GM23338 (cell line): Measurements from ENCODE around the gene UPP1. TPM values are rescaled to one million over a fixed set of nuclear protein-coding genes. Genes with fewer than 3 reads are reported as not detected.

Experiments used
- ATAC-seq: fragments of 200-7000 bp; cut with Tn5 transposase; 3 replicates; pipeline ENCODE4 v1.9.1; 2020
- DNase-seq: peaks from one replicate; pipeline ENCODE4 v3.0.0-alpha.2; 2015; ENCODE audit warnings: low spot score
- H2AFZ ChIP-seq: fragments of 200-600 bp; sonication (generic); 2 replicates; pipeline ENCODE4 v1.8.0; 2016; ENCODE audit warnings: antibody characterized with exemption, mild to moderate bottlenecking, moderate library complexity
- H3F3A ChIP-seq: fragments of 200-600 bp; sonication (generic); replicated peaks from 2 replicates; pipeline ENCODE4 v1.8.0; 2017; ENCODE audit warnings: antibody characterized with exemption, mixed run types, low read depth
- H3K27ac ChIP-seq: fragments of 200-600 bp; sonication (generic); 2 replicates; pipeline ENCODE4 v1.6.1; 2016; ENCODE audit warnings: low read depth
- H3K27me3 ChIP-seq: fragments of 200-600 bp; sonication (generic); 2 replicates; pipeline ENCODE4 v1.8.0; 2016; ENCODE audit warnings: mild to moderate bottlenecking, mixed run types, moderate library complexity; ENCODE audit not compliant: insufficient read depth
- H3K36me3 ChIP-seq: fragments of 200-600 bp; sonication (generic); 2 replicates; pipeline ENCODE4 v1.8.0; 2016; ENCODE audit warnings: mild to moderate bottlenecking; ENCODE audit not compliant: insufficient read depth
- H3K4me1 ChIP-seq: fragments of 200-600 bp; sonication (generic); 2 replicates; pipeline ENCODE4 v1.8.0; 2016; ENCODE audit warnings: mild to moderate bottlenecking, moderate library complexity; ENCODE audit not compliant: insufficient read depth
- H3K4me2 ChIP-seq: fragments of 200-600 bp; sonication (generic); 2 replicates; pipeline ENCODE4 v1.7.1; 2017; ENCODE audit warnings: mixed run types
- H3K4me3 ChIP-seq: fragments of 200-600 bp; sonication (generic); 2 replicates; pipeline ENCODE4 v1.6.1; 2016; ENCODE audit warnings: mixed run types
- H3K79me2 ChIP-seq: fragments of 200-600 bp; sonication (generic); replicated peaks from 2 replicates; pipeline ENCODE4 v1.8.0; 2017; ENCODE audit warnings: mild to moderate bottlenecking; ENCODE audit not compliant: insufficient read depth
- H3K9me2 ChIP-seq: fragments of 200-600 bp; sonication (generic); 2 replicates; pipeline ENCODE4 v1.8.0; 2017; ENCODE audit not compliant: insufficient read depth
- H4K20me1 ChIP-seq: fragments of 200-600 bp; sonication (generic); replicated peaks from 2 replicates; pipeline ENCODE4 v1.8.0; 2017; ENCODE audit warnings: mild to moderate bottlenecking; ENCODE audit not compliant: insufficient read depth
- H3K27ac Mint-ChIP-seq: 2 replicates; pipeline ENCODE4 v1.8.0; 2020; ENCODE audit warnings: inconsistent platforms, mild to moderate bottlenecking, moderate library complexity, mixed read lengths
- H3K27me3 Mint-ChIP-seq: 3 replicates; pipeline ENCODE4 v1.8.0; 2022; ENCODE audit warnings: low read depth, mild to moderate bottlenecking, moderate library complexity, mixed read lengths, inconsistent platforms; ENCODE audit not compliant: insufficient read depth, poor library complexity
- H3K36me3 Mint-ChIP-seq: 3 replicates; pipeline ENCODE4 v1.8.0; 2021; ENCODE audit warnings: low read depth, mild to moderate bottlenecking, inconsistent platforms, moderate library complexity, mixed read lengths
- H3K4me1 Mint-ChIP-seq: 3 replicates; pipeline ENCODE4 v1.8.0; 2020; ENCODE audit warnings: mild to moderate bottlenecking, inconsistent platforms, mixed read lengths
- H3K4me3 Mint-ChIP-seq: 3 replicates; pipeline ENCODE4 v1.8.0; 2021; ENCODE audit warnings: moderate library complexity, mild to moderate bottlenecking, inconsistent platforms, mixed read lengths
- H3K9me3 Mint-ChIP-seq: 3 replicates; pipeline ENCODE4 v1.8.0; 2020; ENCODE audit warnings: moderate library complexity, mild to moderate bottlenecking, inconsistent platforms, mixed read lengths
- CREB1 ChIP-seq: fragments of 250-450 bp; sonication (Bioruptor Pico); IDR thresholded peaks from 2 replicates; pipeline ENCODE4 v1.5.0; 2020; ENCODE audit warnings: low read depth, mild to moderate bottlenecking, moderate library complexity
- CTCF ChIP-seq, 2 experiments: fragments of 200-600 bp in 1 of 2; sonication (generic) in 1 of 2; conservative IDR thresholded peaks; 2 replicates each; pipeline versions ENCODE4 v1.5.1 to v1.6.1; 2016 to 2017; ENCODE audit warnings: antibody characterized with exemption in 2 of 2, low read depth in 2 of 2, mild to moderate bottlenecking in 2 of 2, moderate library complexity in 1 of 2
- EZH2 ChIP-seq: fragments of 200-600 bp; sonication (generic); IDR thresholded peaks from one replicate; pipeline ENCODE4 v1.8.0; 2017; ENCODE audit warnings: antibody characterized with exemption, mild to moderate bottlenecking, low read depth; ENCODE audit not compliant: unreplicated experiment
- JUNB ChIP-seq: IDR thresholded peaks from one replicate; pipeline ENCODE4 v1.6.1; 2016; ENCODE audit warnings: antibody characterized with exemption; ENCODE audit not compliant: unreplicated experiment
- NANOG ChIP-seq: IDR thresholded peaks from 2 replicates; pipeline ENCODE4 v1.6.1; 2016; ENCODE audit warnings: antibody characterized with exemption, borderline replicate concordance
- REST ChIP-seq: IDR thresholded peaks from one replicate; pipeline ENCODE4 v1.6.1; 2018; ENCODE audit warnings: antibody characterized with exemption; ENCODE audit not compliant: unreplicated experiment
- STAT1 ChIP-seq: IDR thresholded peaks from one replicate; pipeline ENCODE4 v1.6.1; 2016; ENCODE audit warnings: antibody characterized with exemption; ENCODE audit not compliant: unreplicated experiment
- ZNF331 ChIP-seq: fragments of 250-450 bp; sonication (Bioruptor Pico); IDR thresholded peaks from 2 replicates; pipeline ENCODE4 v1.5.0; 2020; ENCODE audit warnings: low read depth, mild to moderate bottlenecking, moderate library complexity
- polyA plus RNA-seq: library from polyadenylated mRNA; unstranded; fragments of >200 nt; fragmentation: Nextera tagmentation; extraction: Ambion mirVana; gene quantifications from 2 replicates; pipeline ENCODE4 v1.2.1, GENCODE V29; 2016
- total RNA-seq: library from RNA; depleted of rRNA; stranded (reverse); fragments of >200 nt; shearing (Covaris generic); gene quantifications from 2 replicates; pipeline ENCODE4 v1.2.3, GENCODE V29; 2014
- TF ChIP-seq, protein P1 (sequence below): IDR thresholded peaks from 2 replicates; pipeline ENCODE4 v1.6.1; 2016; ENCODE audit warnings: antibody characterized with exemption

Gene UPP1
- total and polyA plus RNA-seq, 2 experiments from 2014 or later, result 22.7 to 43.5 TPM

- Histone ChIP-seq H3K79me2 (no peaks in the 10 kb centered on the region), H3K4me3 (no peak overlapping the region), H3K9me2 (no peaks in the 10 kb centered on the region), H3K36me3 (peaks cover 22% of the 10 kb centered on the region), H3F3A (no peaks in the 10 kb centered on the region), H3K27me3 (no peaks in the 10 kb centered on the region), H3K4me1 (0 out of 2 replicates have a peak, but pooled peaks cover 3% of the 10 kb centered on the region), H2AFZ (no peak overlapping the region), H3K4me2 (no peak overlapping the region), H3K27ac (0 out of 2 replicates have a peak overlapping the region, but pooled peaks have one; percentile 55), H4K20me1 (no peaks in the 10 kb centered on the region)
- Mint-ChIP-seq H3K4me1 (peaks cover 14% of the 10 kb centered on the region), H3K27me3 (peaks cover 7% of the 10 kb centered on the region), H3K27ac (no peak overlapping the region), H3K36me3 (peaks cover 69% of the 10 kb centered on the region), H3K9me3 (no peaks in the 10 kb centered on the region), H3K4me3 (no peak overlapping the region)
- TF ChIP-seq, protein P1, sequence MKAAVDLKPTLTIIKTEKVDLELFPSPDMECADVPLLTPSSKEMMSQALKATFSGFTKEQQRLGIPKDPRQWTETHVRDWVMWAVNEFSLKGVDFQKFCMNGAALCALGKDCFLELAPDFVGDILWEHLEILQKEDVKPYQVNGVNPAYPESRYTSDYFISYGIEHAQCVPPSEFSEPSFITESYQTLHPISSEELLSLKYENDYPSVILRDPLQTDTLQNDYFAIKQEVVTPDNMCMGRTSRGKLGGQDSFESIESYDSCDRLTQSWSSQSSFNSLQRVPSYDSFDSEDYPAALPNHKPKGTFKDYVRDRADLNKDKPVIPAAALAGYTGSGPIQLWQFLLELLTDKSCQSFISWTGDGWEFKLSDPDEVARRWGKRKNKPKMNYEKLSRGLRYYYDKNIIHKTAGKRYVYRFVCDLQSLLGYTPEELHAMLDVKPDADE, result no peak
- no peak for DNase-seq
- no peak for ATAC-seq
Observed at GRCh38 chr7:48106906-48107659, 18.0 kb downstream of the UPP1 start.

GRCh38 chr7:48107926-48108472, 18.9 kb downstream of the UPP1 start:
- DNase-seq (no peak), ATAC-seq (no peak)
- Histone ChIP-seq H3K79me2 (no peaks in the 10 kb centered on the region), H2AFZ (no peak overlapping the region), H3K4me3 (no peak overlapping the region), H3K27me3 (no peaks in the 10 kb centered on the region), H3K9me2 (no peaks in the 10 kb centered on the region), H3K4me1 (0 out of 2 replicates have a peak, but pooled peaks cover 3% of the 10 kb centered on the region), H3K4me2 (no peak overlapping the region), H4K20me1 (no peaks in the 10 kb centered on the region), H3K36me3 (peaks cover 15% of the 10 kb centered on the region), H3K27ac (no peak overlapping the region), H3F3A (no peaks in the 10 kb centered on the region)
- Mint-ChIP-seq H3K4me1 (peaks cover 14% of the 10 kb centered on the region), H3K9me3 (no peaks in the 10 kb centered on the region), H3K4me3 (no peak overlapping the region), H3K27ac (no peak overlapping the region), H3K27me3 (peaks cover 7% of the 10 kb centered on the region), H3K36me3 (peaks cover 60% of the 10 kb centered on the region)
- TF ChIP-seq JUNB, result no peak
- TF ChIP-seq CREB1 (CRISPR knock-in tag), result no peak

DNA sequence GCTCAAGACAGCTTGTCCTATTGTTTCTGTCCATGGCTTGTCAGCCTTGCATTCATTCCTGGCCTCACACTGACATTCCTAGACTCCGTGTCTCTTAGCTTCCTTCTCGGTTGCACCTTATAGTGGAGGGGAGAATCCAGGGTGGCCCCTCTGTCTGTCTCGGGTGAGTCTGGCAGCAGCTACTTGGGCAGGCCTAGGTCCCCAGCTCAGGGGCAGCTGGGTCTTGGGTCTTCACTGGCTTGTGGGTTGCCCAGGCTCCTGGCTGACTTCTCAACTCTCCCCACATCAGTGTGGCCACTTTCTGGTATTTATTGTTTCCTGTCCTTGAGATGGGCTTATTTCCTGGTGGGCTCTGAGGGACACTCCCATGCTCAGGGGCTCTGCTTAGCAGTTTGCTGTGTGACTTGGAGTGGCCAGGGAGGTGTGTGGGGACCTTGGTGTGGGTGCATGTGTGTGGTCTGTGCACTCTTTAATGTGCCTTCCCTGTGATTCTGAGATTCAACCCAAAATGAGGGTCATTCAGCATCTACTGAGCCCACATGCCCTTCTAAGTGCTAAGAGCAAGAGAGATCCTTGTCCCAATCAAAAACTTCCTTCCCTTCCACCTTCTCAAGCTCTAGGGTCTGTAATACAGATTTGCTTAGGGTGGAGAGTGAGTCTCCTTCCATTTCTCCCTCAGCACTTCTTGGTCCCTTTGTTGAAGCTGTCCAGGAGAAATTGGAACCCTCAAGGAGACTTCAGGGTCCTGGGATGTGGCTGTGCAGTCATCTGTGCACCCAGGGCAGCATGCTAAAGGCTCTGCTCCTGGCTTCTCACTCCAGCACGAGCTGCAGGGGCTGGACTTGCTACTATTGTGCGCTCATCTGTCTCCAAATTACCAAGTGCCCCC, 20.1 kb downstream of the UPP1 start:
- H3K4me1 Mint-ChIP-seq, result peaks cover 14% of the 10 kb centered on the region
- Histone ChIP-seq H3K27ac (no peak overlapping the region; the same call in 1 of the 2 replicates), H4K20me1 (no peaks in the 10 kb centered on the region), H3F3A (no peaks in the 10 kb centered on the region), H3K4me2 (no peak overlapping the region), H3K9me2 (no peaks in the 10 kb centered on the region), H3K36me3 (peaks cover 15% of the 10 kb centered on the region), H3K27me3 (no peaks in the 10 kb centered on the region), H2AFZ (no peak overlapping the region), H3K4me3 (no peak overlapping the region), H3K79me2 (no peaks in the 10 kb centered on the region), H3K4me1 (0 out of 2 replicates have a peak, but pooled peaks cover 3% of the 10 kb centered on the region)
- ATAC-seq (no peak), DNase-seq (no peak)
- H3K36me3 Mint-ChIP-seq, result peaks cover 48% of the 10 kb centered on the region
- H3K27me3 Mint-ChIP-seq, result peaks cover 8% of the 10 kb centered on the region
- no peak overlapping the region for H3K27ac Mint-ChIP-seq
- no peaks in the 10 kb centered on the region for H3K9me3 Mint-ChIP-seq
- no peak overlapping the region for H3K4me3 Mint-ChIP-seq
- TF ChIP-seq CREB1 (CRISPR knock-in tag), result no peak
- no peak for TF ChIP-seq REST
- TF ChIP-seq CTCF (conservative IDR thresholded peaks at IDR 0.05; ENCODE audit: low read depth in 2 of 2), result no peak
- no peak for TF ChIP-seq EZH2
- TF ChIP-seq STAT1, result no peak
- TF ChIP-seq ZNF331 (CRISPR knock-in tag), result no peak
- no peak for TF ChIP-seq NANOG
